Gastrocnemius medialis (tissue), 4 donors: ENCODE measurements around the gene PIKFYVE. TPM values are rescaled to one million over a fixed set of nuclear protein-coding genes. Genes with fewer than 3 reads are reported as not detected.

Source experiments
- ATAC-seq, 2 donors: fragments of 150-250 bp; one replicate each; pipeline ENCODE4 v1.9.1; 2016
- DNase-seq, 2 donors: peaks; one replicate each; pipeline ENCODE4 v3.0.0-alpha.2; 2019
- H3K27ac ChIP-seq, 4 donors: fragments of 200-600 bp; sonication (generic); 1 replicate in 1 of 4; 2 replicates in 3 of 4; pipeline ENCODE4 v1.5.1; 2016 to 2018; ENCODE audit warnings: mild to moderate bottlenecking in 2 of 4, moderate library complexity in 1 of 4
- H3K27me3 ChIP-seq, 3 donors: fragments of 200-600 bp; sonication (generic) in 2 of 3; 1 replicate in 1 of 3; 2 replicates in 2 of 3; pipeline versions ENCODE4 v1.5.1 to v1.6.0; 2016 to 2019; ENCODE audit warnings: mild to moderate bottlenecking in 1 of 3, moderate library complexity in 1 of 3
- H3K36me3 ChIP-seq, 2 donors: fragments of 200-600 bp; sonication (generic) in 1 of 2; one replicate each; pipeline ENCODE4 v1.5.1; 2017 to 2018
- H3K4me1 ChIP-seq, 2 donors: fragments of 200-600 bp; sonication (generic) in 1 of 2; one replicate each; pipeline ENCODE4 v1.5.1; 2016 to 2017; ENCODE audit warnings: mild to moderate bottlenecking in 2 of 2
- H3K4me3 ChIP-seq, 4 donors: fragments of 200-600 bp; sonication (generic) in 3 of 4; 1 replicate in 1 of 4; 2 replicates in 3 of 4; pipeline ENCODE4 v1.5.1; 2016 to 2019; ENCODE audit warnings: mild to moderate bottlenecking in 2 of 4
- H3K9me3 ChIP-seq, 3 donors: fragments of 200-600 bp; sonication (generic) in 2 of 3; 1 replicate in 1 of 3; 2 replicates in 2 of 3; pipeline ENCODE4 v1.5.1; 2016 to 2019
- CTCF ChIP-seq, 5 experiments: fragments of 450-650 bp in 3 of 5; fragments of 200-600 bp in 2 of 5; sonication (generic) in 2 of 5; IDR thresholded peaks in 4 of 5; conservative IDR thresholded peaks in 1 of 5; 1 replicate in 4 of 5; 2 replicates in 1 of 5; pipeline ENCODE4 v1.5.1; 2016 to 2019; ENCODE audit warnings: antibody characterized with exemption in 5 of 5, mild to moderate bottlenecking in 3 of 5, moderate library complexity in 3 of 5
- POLR2A ChIP-seq, 2 donors: fragments of 450-650 bp; IDR thresholded peaks; one replicate each; pipeline ENCODE4 v1.6.1; 2017; ENCODE audit warnings: antibody characterized with exemption in 2 of 2, mild to moderate bottlenecking in 2 of 2, moderate library complexity in 2 of 2
- in situ Hi-C, 4 donors: fragments of 200-750 bp; cut with MboI; loops; one replicate each; pipeline versions ENCODE4 v1.15.0 to v1.8.0; 2017; ENCODE audit warnings: low sequenced_read_pairs in 4 of 4
- intact Hi-C: fragments of 100-400 bp; cut with DNase I; formaldehyde crosslinking; loops from one replicate; pipeline ENCODE4 v1.15.1; 2023; ENCODE audit warnings: low total_unique reads
- total RNA-seq, 4 donors: library from RNA; depleted of rRNA; stranded (reverse); fragments of >200 nt; gene quantifications; one replicate each; pipeline versions ENCODE4 v1.1.0 to v1.2.3, GENCODE V29; 2016

PIKFYVE gene
- total RNA-seq, 4 donors from 2014 or later: 14.0 to 23.9 (median 17.9) TPM

GRCh38 chr2:208279236-208279635 lies 13.2 kb downstream of the PIKFYVE start:
- DNase-seq (no peak), ATAC-seq (no peak)
- in situ Hi-C loops: no loop called here
- no peaks in the 10 kb centered on the region for H3K27me3 ChIP-seq
- no peaks in the 10 kb centered on the region for H3K4me1 ChIP-seq
- H3K4me3 ChIP-seq: no peak overlapping the region
- no peak overlapping the region for H3K27ac ChIP-seq
- no peaks in the 10 kb centered on the region for H3K9me3 ChIP-seq
- intact Hi-C loops: no loop called here
- peaks cover 0 to 59% of the 10 kb centered on the region in 2 donors for H3K36me3 ChIP-seq
- TF ChIP-seq POLR2A (IDR thresholded peaks at IDR 0.05) (no peak), CTCF (IDR thresholded peaks at IDR 0.05 in 4 of 5, conservative IDR thresholded peaks at IDR 0.05 in 1 of 5) (no peak)

GRCh38 chr2:208280234-208280633 lies 14.2 kb downstream of the PIKFYVE start:
- Histone ChIP-seq H3K9me3 (no peaks in the 10 kb centered on the region), H3K27me3 (no peaks in the 10 kb centered on the region), H3K4me3 (no peak overlapping the region), H3K4me1 (peaks cover 0 to 3% of the 10 kb centered on the region in 2 donors), H3K36me3 (peaks cover 0 to 53% of the 10 kb centered on the region in 2 donors), H3K27ac (no peak overlapping the region)
- no peak for DNase-seq
- ATAC-seq: no peak
- in situ Hi-C loops: no loop called here
- intact Hi-C loops: no loop called here
- TF ChIP-seq POLR2A (IDR thresholded peaks at IDR 0.05) (no peak), CTCF (IDR thresholded peaks at IDR 0.05 in 4 of 5, conservative IDR thresholded peaks at IDR 0.05 in 1 of 5) (no peak)

GRCh38 chr2:208280933-208281332 lies 14.9 kb downstream of the PIKFYVE start:
- in situ Hi-C loops: no loop called here
- TF ChIP-seq POLR2A (IDR thresholded peaks at IDR 0.05) (no peak), CTCF (IDR thresholded peaks at IDR 0.05 in 4 of 5, conservative IDR thresholded peaks at IDR 0.05 in 1 of 5) (no peak)

GRCh38 chr2:208285853-208286252 lies 19.8 kb downstream of the PIKFYVE start:
- in situ Hi-C loops (no loop called here), intact Hi-C loops (no loop called here)
- H3K9me3 ChIP-seq: no peaks in the 10 kb centered on the region
- H3K36me3 ChIP-seq: peaks cover 0 to 36% of the 10 kb centered on the region in 2 donors
- peaks cover 7 to 14% of the 10 kb centered on the region in 2 donors for H3K4me1 ChIP-seq
- H3K27ac ChIP-seq: peak overlapping the region; percentile 4 to 26 (median 18)
- no peak for TF ChIP-seq CTCF (IDR thresholded peaks at IDR 0.05 in 4 of 5, conservative IDR thresholded peaks at IDR 0.05 in 1 of 5)
- TF ChIP-seq POLR2A (IDR thresholded peaks at IDR 0.05): no peak
- ATAC-seq (no peak), DNase-seq (no peak)
- H3K27me3 ChIP-seq: no peaks in the 10 kb centered on the region
- H3K4me3 ChIP-seq: no peak overlapping the region

More at GRCh38 chr2:208280933-208281332, 14.9 kb downstream of the PIKFYVE start:
- Histone ChIP-seq H3K27me3 (no peaks in the 10 kb centered on the region), H3K36me3 (peaks cover 0 to 48% of the 10 kb centered on the region in 2 donors), H3K27ac (no peak overlapping the region), H3K4me1 (peaks cover 6 to 10% of the 10 kb centered on the region in 2 donors), H3K4me3 (no peak overlapping the region), H3K9me3 (no peaks in the 10 kb centered on the region)
- no peak for DNase-seq
- no peak for ATAC-seq
- intact Hi-C loops: no loop called here

- no peaks in the 10 kb centered on the region for H3K4me1 ChIP-seq
- H3K4me3 ChIP-seq: no peak overlapping the region
- DNase-seq (no peak), ATAC-seq (no peak)
- no peak overlapping the region for H3K27ac ChIP-seq
- H3K36me3 ChIP-seq: peaks cover 0 to 39% of the 10 kb centered on the region in 2 donors
- TF ChIP-seq CTCF (IDR thresholded peaks at IDR 0.05 in 4 of 5, conservative IDR thresholded peaks at IDR 0.05 in 1 of 5) (no peak), POLR2A (IDR thresholded peaks at IDR 0.05) (no peak)
- in situ Hi-C loops: no loop called here
- H3K27me3 ChIP-seq: no peaks in the 10 kb centered on the region
- intact Hi-C loops: no loop called here
- no peaks in the 10 kb centered on the region for H3K9me3 ChIP-seq
Observed at GRCh38 chr2:208294482-208295024, 28.5 kb downstream of the PIKFYVE start.
